Activated effector memory CD4-positive, alpha-beta T cell treated with Interleukin-2 at 50 U/mL for 16 hours (primary cell): Measurements from ENCODE around the gene SFN.
A peak's percentile ranks its signal among the peaks of the same experiment; 100 is the strongest.
"Not testable (repeated sequence)": the region's sequence is repeated elsewhere in the genome, so short reads cannot be mapped to it uniquely, and the experiment has no call there.

Experiments
- DNase-seq: peaks from one replicate; pipeline ENCODE4 v3.0.0-alpha.2; 2020

Gene SFN

GRCh38 chr1:26874896-26875295 is 11.9 kb downstream of the SFN start:
- no peak for DNase-seq

DNA sequence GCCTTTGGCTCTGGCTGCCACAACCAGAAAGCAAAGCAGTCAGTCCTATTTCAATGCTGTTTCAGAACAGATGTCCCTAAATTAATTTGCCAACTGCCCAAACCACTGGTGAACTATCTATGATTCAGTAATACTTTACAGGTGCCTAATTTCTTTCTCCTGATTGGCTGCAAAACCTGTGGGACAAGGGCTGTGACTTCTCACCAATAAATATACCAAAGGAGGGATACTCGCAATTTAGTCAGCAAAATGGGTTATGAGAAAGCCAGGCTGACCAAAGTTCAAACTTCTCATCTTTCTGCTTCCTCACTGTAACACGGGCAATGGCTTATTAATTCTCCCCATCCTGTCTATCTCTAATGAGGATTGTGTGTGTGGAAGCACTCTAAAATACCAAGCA is 14.4 kb downstream of the SFN start:
- DNase-seq = no peak

DNA sequence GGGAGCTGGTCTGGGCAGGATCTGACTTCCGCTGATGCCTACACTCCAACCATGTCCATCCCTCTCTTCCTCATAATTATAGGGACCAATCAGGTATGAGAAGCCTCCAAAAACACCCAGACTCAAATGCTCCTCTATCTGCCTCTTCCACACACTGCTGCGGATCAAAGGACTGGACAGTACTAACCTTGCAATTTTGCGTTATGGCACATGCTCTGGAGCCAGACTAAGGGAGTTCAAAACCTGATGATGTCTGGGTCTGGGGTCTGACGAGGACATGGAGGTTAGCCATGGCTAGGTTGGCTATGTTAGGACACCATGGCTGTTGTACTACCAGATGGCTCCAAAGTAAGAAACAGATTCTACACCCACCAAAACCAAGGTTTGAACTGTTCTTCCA is 16.8 kb downstream of the SFN start:
- DNase-seq = no peak

GRCh38 chr1:26881611-26882010 is 18.7 kb downstream of the SFN start:
- not testable (repeated sequence) for DNase-seq

GRCh38 chr1:26882696-26883463 is 19.9 kb downstream of the SFN start:
- no peak for DNase-seq

GRCh38 chr1:26887125-26887524 is 24.2 kb downstream of the SFN start:
- no peak for DNase-seq

DNA sequence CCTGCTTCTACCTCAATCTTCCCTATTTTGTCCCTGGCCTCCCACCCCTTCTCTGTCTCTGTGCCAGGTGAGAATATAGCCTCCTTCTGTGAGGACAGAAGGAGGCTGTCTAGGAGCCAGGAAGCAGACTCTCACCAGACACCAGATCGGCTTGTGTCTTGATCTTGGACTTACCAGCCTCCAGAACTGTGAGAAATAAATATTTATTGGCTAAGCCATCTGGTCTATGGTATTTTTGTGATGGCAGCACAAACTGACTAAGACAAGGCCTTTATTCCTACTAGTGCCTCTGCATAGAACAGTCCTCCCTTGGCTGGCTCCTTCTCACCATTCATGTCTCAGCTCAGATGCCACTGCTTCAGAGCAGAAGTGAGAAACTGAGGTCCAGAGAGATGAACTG is 25.3 kb downstream of the SFN start:
- DNase-seq = no peak

- peak; percentile 72 for DNase-seq
Measured at GRCh38 chr1:26889551-26890466, 26.9 kb downstream of the SFN start, which contains the start of gene GPN2. Gene GPN2, minus strand, starts transcription at chr1:26890283. Its CDS starts 187 bp downstream, at chr1:26890096.

DNA sequence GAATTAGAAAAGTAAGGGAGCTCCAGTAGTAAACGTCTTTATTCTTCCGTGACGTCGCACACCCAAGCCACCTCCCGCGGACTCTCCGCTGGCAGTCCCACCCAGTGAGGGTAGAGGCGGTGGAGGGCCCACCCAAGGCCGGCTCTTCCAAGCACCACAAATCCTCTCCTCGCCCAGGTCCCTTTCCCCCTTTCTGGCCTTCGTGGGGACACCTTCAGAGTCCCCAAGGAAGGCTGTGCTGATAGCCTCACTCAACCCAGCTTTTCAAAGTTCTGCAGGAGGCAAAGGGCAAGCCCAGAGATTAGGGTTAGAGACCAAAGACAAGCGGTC is 27.5 kb downstream of the SFN start:
- DNase-seq = no peak

DNA sequence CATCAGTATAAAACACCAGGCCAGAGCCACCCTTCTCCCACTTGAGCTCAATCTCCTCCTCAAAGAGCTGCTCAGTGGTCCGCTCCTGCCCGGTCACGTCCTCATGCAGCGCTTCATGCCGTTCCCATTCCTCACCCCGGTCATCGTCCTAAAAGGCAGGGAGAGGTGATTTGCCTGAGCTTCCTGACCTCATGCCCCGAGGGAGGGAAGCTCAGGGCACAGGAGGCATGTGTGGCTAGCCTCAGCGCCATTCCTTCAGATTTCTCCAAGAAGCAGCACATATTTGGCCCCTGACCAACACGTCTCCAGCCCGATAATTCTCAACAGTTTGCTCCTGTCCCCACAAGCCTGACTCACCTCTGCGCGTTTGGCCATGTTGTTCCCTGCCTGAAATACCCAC is 31.3 kb downstream of the SFN start:
- no peak for DNase-seq

DNA sequence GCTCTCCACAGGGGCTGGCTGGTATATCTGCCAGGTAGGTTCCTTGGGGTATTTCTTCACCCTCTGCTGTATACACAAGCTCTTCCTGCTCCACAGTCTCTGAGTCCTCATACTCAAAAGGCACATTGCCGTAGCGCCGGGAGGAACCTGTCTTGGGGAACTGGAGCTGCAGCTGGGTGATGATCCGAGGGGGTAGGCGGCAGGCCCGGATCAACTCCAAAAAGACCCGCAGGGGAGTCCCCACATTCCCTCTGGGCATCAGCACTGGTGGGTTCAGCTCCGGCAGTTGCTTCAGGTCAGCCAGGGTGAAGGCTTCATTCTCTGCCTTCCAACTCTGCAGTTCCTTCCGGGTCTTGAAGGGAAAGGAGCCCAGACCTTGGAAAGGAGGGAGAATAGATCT is 34.4 kb downstream of the SFN start:
- no peak for DNase-seq

GRCh38 chr1:26900001-26900814 is 37.3 kb downstream of the SFN start, which contains the start of gene GPATCH3:
Gene GPATCH3, minus strand, starts transcription at chr1:26900467. Its CDS starts 25 bp downstream, at chr1:26900442.
- DNase-seq = peak; percentile 77

DNA sequence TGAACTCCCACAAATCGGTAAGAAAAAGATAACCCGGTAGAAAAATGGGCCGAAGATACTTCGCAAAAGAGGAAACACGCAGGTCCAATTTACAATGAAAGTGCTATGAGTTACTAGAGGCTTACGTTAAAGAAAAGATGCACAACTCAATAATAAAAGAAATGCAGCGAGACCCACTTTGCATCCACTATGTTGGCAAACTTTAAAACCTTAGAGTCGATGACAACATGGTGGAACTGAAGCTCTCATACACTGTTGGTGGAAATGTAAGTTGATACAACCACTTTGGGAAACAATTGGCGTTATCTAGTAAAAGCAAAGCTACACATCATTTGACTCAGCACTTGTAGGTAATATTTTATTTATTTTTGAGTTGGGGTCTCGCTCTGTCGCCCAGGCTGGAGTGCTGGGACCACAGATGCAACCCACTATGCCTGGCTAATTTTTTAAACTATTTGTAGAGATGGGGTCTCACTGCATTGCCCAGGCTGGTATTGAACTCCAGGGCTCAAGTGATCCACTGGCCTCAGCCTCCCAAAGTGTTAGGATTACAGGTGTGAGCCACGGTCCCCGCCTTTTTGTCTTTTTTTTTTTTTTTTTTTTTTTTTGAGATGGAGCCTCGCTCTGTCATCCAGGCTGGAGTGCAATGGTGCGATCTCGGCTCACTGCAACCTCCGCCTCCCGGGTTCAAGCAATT is 38.0 kb downstream of the SFN start:
- DNase-seq = no peak

DNA sequence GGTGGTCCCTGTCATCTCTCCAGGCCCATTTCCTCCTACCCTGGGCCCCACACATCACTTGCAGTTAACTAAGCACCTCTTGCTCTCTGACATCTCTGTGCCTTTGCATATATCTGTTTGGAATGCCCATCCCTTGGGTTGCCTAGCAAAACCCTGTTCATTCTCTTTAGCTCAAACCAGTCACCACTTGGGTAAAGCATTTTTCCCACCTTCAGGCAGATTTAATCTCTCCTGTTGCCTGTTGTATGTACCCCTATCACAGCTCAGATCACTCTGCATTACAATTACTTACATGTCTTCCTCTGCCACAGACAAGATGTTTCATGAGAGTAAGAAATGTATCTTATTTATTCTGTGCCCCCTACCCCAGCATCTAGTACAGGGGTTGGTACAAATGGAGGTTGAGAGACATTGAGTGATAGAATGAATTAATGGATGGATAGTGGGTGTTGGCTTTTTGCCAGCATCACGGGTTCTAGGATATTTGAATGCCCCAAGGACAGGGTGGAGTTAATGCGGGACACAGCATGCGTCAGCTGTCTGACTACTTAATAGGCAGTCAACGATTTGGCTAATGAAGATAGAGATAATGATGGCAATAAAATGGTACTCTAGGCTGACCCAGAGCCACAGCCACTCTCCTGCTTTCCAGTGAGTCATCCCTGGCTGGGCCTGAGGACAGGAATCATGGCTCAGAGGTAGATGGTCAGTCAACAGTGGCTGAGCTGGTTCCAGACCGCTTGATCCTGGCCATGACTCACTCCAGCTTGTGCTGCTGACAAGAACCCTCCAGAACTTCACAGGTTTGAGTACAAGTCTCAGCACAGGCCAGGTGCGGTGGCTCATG is 44.3 kb downstream of the SFN start:
- no peak for DNase-seq

DNA sequence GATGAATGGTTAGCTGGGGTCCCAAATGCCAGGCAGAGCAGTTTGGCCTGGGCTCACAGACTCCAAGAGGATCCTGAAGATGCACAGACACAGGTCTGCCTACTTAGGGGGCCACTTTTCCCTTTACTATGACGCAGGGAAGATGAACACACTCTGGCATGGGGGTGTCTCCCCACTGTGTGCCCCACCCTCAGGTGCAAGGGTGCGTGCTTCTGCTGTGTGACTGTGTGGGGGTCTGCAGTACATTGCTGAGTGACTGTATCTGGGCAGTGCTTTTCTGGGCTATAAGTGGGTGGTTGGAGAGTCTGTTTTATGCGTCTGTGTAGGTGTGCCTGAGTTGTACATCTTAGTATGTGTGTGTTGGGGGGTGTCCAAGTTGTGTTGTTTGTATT is 47.0 kb downstream of the SFN start:
- no peak for DNase-seq

DNA sequence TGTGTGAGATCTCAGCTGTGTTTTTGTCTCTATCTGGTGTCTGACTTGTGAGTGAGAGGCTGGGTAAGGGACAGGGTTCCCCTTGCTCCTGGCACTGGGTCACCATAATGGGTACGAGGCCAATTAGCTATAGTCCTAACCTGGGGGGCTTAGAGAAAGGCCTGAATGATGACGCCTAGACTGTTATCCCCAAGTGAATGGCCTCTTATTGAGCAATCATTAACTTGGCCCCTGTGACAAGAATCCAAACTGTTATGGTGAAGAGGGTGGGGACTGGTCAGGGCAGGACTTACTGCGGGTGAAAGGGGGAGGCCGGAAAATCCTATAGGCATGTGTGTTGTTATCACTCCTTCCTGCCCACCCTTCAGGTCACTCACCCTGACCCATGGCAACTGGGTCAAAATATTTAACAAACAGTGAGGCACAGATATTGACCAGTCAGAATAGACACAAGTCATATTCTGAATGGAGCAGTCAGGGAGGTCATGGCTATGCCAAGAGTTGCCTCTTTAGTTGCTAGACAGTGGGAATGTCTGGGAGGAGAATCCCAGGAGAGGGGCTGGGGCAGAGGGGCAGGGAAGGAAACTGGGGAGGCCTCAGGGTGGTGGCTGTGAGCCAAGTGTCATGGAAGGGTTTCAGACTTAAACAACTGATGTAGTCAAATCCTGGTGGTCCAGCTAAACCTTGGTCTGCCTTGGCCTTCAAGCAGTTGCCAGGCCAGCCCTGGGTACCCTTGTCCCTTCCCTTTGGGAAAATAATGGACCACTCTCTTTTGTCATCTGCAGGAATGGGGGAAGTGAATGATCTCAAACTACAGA is 47.6 kb downstream of the SFN start:
- DNase-seq = no peak

DNA sequence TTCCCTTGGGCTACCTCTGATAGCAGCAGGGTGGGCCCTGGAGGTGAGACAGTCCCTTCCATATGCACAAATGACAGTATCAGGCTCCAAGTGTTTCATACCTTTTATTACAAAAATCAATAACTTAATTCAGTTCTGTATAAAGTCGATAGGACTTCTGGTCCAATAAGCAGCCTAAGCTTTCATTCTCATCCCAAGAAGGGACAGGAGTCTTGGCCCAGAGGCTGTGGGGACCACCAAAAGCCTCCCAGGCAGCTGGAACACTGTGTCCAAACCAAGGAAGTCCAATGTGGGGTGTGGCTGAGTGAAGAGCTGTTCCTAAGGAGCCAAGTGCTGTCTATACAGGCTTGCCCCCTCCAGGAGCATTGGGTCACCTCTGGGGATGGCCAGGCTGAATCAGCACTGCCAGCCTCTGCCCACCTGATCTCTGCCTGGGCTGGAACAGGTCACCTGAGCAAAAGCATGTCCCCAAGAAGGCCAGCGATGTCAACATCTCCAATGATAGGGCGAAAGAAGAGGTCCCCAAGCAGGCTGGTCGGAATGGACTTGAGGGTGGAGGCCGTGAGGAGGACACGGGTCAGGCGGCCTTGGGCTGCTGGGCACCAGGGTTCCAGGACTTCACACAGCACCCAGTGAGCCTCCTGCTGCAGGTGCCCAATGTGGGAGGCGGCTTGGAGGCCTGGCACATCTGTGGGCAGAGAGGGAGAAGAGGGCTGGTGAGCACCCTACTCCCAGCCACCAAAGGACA is 48.6 kb downstream of the SFN start:
- DNase-seq = no peak

DNA sequence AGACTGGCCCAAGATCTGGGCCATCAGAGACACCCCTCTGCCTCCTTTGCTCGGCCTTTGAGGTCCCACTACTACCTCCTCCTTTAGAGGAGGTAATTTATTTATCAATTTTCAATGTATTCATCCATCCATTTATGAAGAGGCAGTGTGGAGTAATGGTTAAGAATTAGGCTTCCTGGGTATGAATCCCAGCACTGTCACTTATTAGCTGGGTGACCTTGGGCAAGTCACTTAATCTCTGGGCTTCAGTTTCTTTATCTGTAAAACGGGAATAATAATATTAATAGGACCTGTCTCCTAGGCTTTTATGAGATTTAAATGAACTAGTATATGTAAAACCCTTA is 49.2 kb downstream of the SFN start:
- DNase-seq = no peak

DNA sequence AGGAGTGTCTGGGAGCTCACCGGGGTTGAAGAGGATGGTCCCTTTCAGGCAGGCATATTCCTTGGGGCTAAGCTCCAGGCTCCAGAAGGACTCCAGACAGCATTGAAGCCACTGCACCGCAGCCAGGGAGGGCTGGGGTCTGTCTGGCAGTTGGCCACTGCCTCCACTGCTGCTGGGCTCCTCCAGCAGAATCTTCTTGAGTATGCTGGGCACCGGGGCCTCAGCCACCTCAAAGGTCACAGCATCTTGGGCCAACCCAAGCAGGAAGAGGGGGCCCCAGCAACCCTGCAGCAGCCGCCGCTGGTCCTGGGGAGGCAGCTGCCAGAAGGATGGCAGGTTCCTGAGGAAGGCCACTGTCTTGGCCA is 50.4 kb downstream of the SFN start:
- no peak for DNase-seq
